Measurements from ENCODE around the gene GPD1L. TPM values are rescaled to one million over a fixed set of nuclear protein-coding genes. Genes with fewer than 3 reads are reported as not detected.
A peak's percentile ranks its signal among the peaks of the same experiment; 100 is the strongest.

Gene GPD1L
- total and polyA plus RNA-seq, 10 of the 15 experiments (the other 5 are each of a cell fraction or from before 2014, with no cell fraction given), result 0.77 to 4.8 (median 3.9) TPM

DNA sequence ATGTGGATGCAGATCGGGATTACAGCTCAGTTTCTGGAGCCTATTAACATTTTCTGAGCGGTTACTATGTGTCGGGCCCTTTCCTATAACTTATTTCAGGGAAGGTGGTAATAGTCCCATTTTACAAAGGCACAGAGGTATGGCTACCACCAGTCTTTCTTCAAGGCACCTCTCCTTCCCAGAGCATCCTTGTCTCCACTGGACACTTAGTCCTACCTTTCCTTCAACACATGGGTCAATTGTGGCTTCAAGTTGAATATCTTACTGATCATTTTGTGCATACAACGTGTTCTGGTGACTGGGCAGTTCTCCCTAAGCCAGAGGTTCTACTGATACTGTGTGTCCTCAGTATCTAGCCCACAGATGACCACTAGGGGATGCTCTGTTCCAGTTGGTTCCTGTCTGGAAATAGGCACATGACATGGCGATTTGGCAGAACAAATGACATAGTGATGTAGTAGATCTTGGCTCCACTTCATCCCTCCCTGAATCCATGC, 71.3 kb downstream of the GPD1L start:
- BruUV-seq (replicated peaks), result no TSS peak
- no peak overlapping the region for H3K27ac ChIP-seq (ENCODE audit: control insufficient read depth, insufficient read depth)
- TF ChIP-seq RUNX3 (IDR thresholded peaks at IDR 0.05; ENCODE audit: low read length) (peak; percentile 37; the same call in 1 of the 2 replicates), CTCF (IDR thresholded peaks at IDR 0.05 in 2 of 3, conservative IDR thresholded peaks at IDR 0.05 in 1 of 3; ENCODE audit: control insufficient read depth in 2 of 3, extremely low read depth in 1 of 3, insufficient read depth in 1 of 3, low read depth in 3 of 3, low read length in 3 of 3) (peak; percentile 63 to 86 (median 82)), SMC3 (IDR thresholded peaks at IDR 0.05; ENCODE audit: borderline replicate concordance, low read length) (peak; percentile 33; the same call in 1 of the 2 replicates), CEBPB (IDR thresholded peaks at IDR 0.05; ENCODE audit: borderline replicate concordance in 1 of 2, low read depth in 2 of 2, low read length in 2 of 2) (no peak), MXI1 (IDR thresholded peaks at IDR 0.05; ENCODE audit: low read depth, low read length) (no peak), RAD21 (IDR thresholded peaks at IDR 0.05; ENCODE audit: insufficient read depth, low read depth, low read length) (peak; percentile 48)
- RAD21 ChIA-PET (ENCODE audit: unreplicated experiment), result no interaction called here
- H3K36me3 ChIP-seq (ENCODE audit: control insufficient read depth in 2 of 2, insufficient read depth in 2 of 2, low read length in 1 of 2), result no peaks in the 10 kb centered on the region
- POLR2A ChIA-PET, result no interaction called here
- no peak overlapping the region for H2AFZ ChIP-seq (ENCODE audit: control insufficient read depth, low read depth, low read length)
- SMC1A ChIA-PET (ENCODE audit: uncharacterized antibody, unreplicated experiment), result interaction anchor here (0.7 to 1.0 kb wide), 2 partner anchors 213 to 392 kb away, joined by 3 to 5 read pairs; no protein-coding TSS in a partner anchor
- WGBS (ENCODE audit: insufficient coverage, insufficient replicate concordance, low lambda C conversion rate, missing lambda C conversion rate), result 16% methylated on average over 5 of the region's 5 CpGs
- CTCF ChIA-PET, result interaction anchor here (0.6 to 3.0 kb wide), 13 partner anchors 10 to 345 kb away, joined by 3 to 11 read pairs (median 3); no protein-coding TSS in a partner anchor
- no peak overlapping the region for H3K4me2 ChIP-seq (ENCODE audit: control insufficient read depth, insufficient read depth)
- H4K20me1 ChIP-seq (ENCODE audit: control insufficient read depth, insufficient read depth), result no peaks in the 10 kb centered on the region
- in situ Hi-C loops (cut with MboI), result loop anchor here (5.0 to 10.0 kb wide), 2 partner anchors 160 to 487 kb away; no protein-coding TSS in a partner anchor
- ATAC-seq, result peak; percentile 95
- intact Hi-C loops (cut with micrococcal nuclease; ENCODE audit: unreplicated experiment), result loop anchor here (1.0 to 5.0 kb wide), 5 partner anchors 120 to 487 kb away; no protein-coding TSS in a partner anchor
- H3K9ac ChIP-seq (ENCODE audit: control insufficient read depth, insufficient read depth, low read length), result no peak overlapping the region
- no peaks in the 10 kb centered on the region; a peak in 1 of 4 replicates for H3K27me3 ChIP-seq (replicated peaks in 1 of 2; ENCODE audit: control insufficient read depth in 2 of 2, insufficient read depth in 2 of 2, low read length in 1 of 2)
- H3K4me3 ChIP-seq, result no peak overlapping the region
- H3K4me1 ChIP-seq (ENCODE audit: control insufficient read depth, insufficient read depth, low read length), result no peaks in the 10 kb centered on the region
- no peak for DNase-seq (ENCODE audit: low read depth, low spot score)
- no peak for FAIRE-seq
- H3K9me3 ChIP-seq (replicated peaks; ENCODE audit: control insufficient read depth, insufficient read depth, low read length), result no peaks in the 10 kb centered on the region
- H3K79me2 ChIP-seq (ENCODE audit: control insufficient read depth, insufficient read depth, low read length), result no peaks in the 10 kb centered on the region

Measured in GM12878 (cell line).